HG02870 (cell line): ENCODE data around the gene UBR2.
"Not testable (repeated sequence)": the region's sequence is repeated elsewhere in the genome, so short reads cannot be mapped to it uniquely, and the experiment has no call there.

Source experiments
- ATAC-seq: cut with Tn5 transposase; IDR thresholded peaks from one replicate; pipeline ENCODE4 v1.9.1; 2021; ENCODE audit warnings: mild to moderate bottlenecking, moderate library complexity; ENCODE audit not compliant: unreplicated experiment

UBR2 gene

GRCh38 chr6:42726485-42727086, 162.8 kb downstream of the UBR2 start:
- no peak for ATAC-seq

GRCh38 chr6:42727087-42727611, 163.3 kb downstream of the UBR2 start:
- ATAC-seq: no peak

- no peak for ATAC-seq
These were observed 163.8 kb downstream of the UBR2 start for GRCh38 chr6:42727627-42728026.

- ATAC-seq: no peak
These were observed 165.9 kb downstream of the UBR2 start for GRCh38 chr6:42729731-42730130.

- ATAC-seq: not testable (repeated sequence)
These were observed 170.1 kb downstream of the UBR2 start for GRCh38 chr6:42733867-42734481.

- ATAC-seq: no peak
These were observed 172.1 kb downstream of the UBR2 start for GRCh38 chr6:42735976-42736375.

GRCh38 chr6:42740725-42741124, 176.9 kb downstream of the UBR2 start:
- no peak for ATAC-seq

GRCh38 chr6:42742116-42742894, 178.5 kb downstream of the UBR2 start:
- ATAC-seq: no peak
